ENCODE results near the gene NEK5. TPM values are rescaled to one million over a fixed set of nuclear protein-coding genes. Genes with fewer than 3 reads are reported as not detected.

The NEK5 gene
- total RNA-seq, 2 experiments from 2014 or later: 0.22 TPM; not detected in 1

DNA sequence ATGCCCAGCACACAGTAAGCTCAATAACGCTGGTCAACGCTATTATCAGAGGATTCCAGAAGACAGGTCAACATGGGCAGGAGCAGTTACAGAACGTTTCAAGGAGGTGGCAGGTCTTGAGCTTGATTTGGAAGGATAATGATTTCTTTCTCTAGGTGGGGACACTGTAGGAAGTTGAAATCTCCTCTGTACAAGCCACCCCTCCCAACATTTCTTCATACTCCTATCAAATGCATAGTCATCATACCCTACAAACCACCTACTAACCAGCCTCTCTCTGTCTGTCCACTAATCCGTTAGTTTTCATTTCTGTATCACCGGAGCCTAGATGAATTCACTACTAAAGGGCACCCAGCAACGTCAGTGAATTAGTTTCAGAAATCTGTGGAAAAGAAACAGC is 118.9 kb downstream of the NEK5 start:
- Histone ChIP-seq H3K36me3 (ENCODE audit: insufficient read depth, low read length) (0 out of 2 replicates have a peak, but pooled peaks cover under 1% of the 10 kb centered on the region), H3K9me2 (ENCODE audit: insufficient read depth, low read length) (no peaks in the 10 kb centered on the region), H3K79me2 (ENCODE audit: insufficient read depth, low read depth, low read length) (peaks cover 27% of the 10 kb centered on the region), H2AFZ (ENCODE audit: low read length) (no peak overlapping the region), H3K27ac (ENCODE audit: low read depth, low read length, poor library complexity, severe bottlenecking) (no peak overlapping the region), H3K4me1 (ENCODE audit: insufficient read depth, low read length, poor library complexity, severe bottlenecking) (peaks cover 16% of the 10 kb centered on the region), H3K4me2 (ENCODE audit: low read length) (no peak overlapping the region), H3K9me3 (ENCODE audit: low read length) (no peaks in the 10 kb centered on the region), H4K20me1 (ENCODE audit: insufficient read depth, low read length) (0 out of 2 replicates have a peak, but pooled peaks cover 4% of the 10 kb centered on the region), H3K4me3 (ENCODE audit: low read depth, low read length, poor library complexity, severe bottlenecking) (no peak overlapping the region)
- intact Hi-C loops (cut with micrococcal nuclease; ENCODE audit: unreplicated experiment): loop anchor here (5.0 kb wide), 2 partner anchors 187 to 642 kb away; partner anchors contain the start of gene SUGT1
- BruUV-seq (replicated peaks): no TSS peak
- CTCF ChIA-PET (ENCODE audit: unreplicated experiment): no interaction called here
- TF ChIP-seq EZH2phosphoT487 (IDR thresholded peaks at IDR 0.05; ENCODE audit: borderline replicate concordance, low read depth, low read length) (no peak), CTCF (conservative IDR thresholded peaks at IDR 0.05; ENCODE audit: low read length) (no peak)
- no peak for DNase-seq (ENCODE audit: low spot score)
- POLR2A ChIA-PET: no interaction called here

- Histone ChIP-seq H3K4me2 (ENCODE audit: low read length) (no peak overlapping the region), H3K4me3 (ENCODE audit: low read depth, low read length, poor library complexity, severe bottlenecking) (no peak overlapping the region), H3K79me2 (ENCODE audit: insufficient read depth, low read depth, low read length) (no peaks in the 10 kb centered on the region), H4K20me1 (ENCODE audit: insufficient read depth, low read length) (no peaks in the 10 kb centered on the region), H2AFZ (ENCODE audit: low read length) (no peak overlapping the region), H3K9me3 (ENCODE audit: low read length) (no peaks in the 10 kb centered on the region), H3K9me2 (ENCODE audit: insufficient read depth, low read length) (no peaks in the 10 kb centered on the region), H3K27ac (ENCODE audit: low read depth, low read length, poor library complexity, severe bottlenecking) (no peak overlapping the region), H3K4me1 (ENCODE audit: insufficient read depth, low read length, poor library complexity, severe bottlenecking) (peaks cover 8% of the 10 kb centered on the region), H3K36me3 (ENCODE audit: insufficient read depth, low read length) (no peaks in the 10 kb centered on the region)
- BruUV-seq (replicated peaks): no TSS peak
- CTCF ChIA-PET (ENCODE audit: unreplicated experiment): no interaction called here
- TF ChIP-seq CTCF (conservative IDR thresholded peaks at IDR 0.05; ENCODE audit: low read length): no peak
- intact Hi-C loops (cut with micrococcal nuclease; ENCODE audit: unreplicated experiment): no loop called here
- DNase-seq (ENCODE audit: low spot score): no peak
- POLR2A ChIA-PET: no interaction called here
Observed at GRCh38 chr13:52006523-52007245, 122.2 kb downstream of the NEK5 start.

- no peaks in the 10 kb centered on the region for H4K20me1 ChIP-seq (ENCODE audit: insufficient read depth, low read length)
- TF ChIP-seq EZH2phosphoT487 (IDR thresholded peaks at IDR 0.05; ENCODE audit: borderline replicate concordance, low read depth, low read length) (no peak), CTCF (conservative IDR thresholded peaks at IDR 0.05; ENCODE audit: low read length) (no peak)
- no TSS peak for BruUV-seq (replicated peaks)
- H3K27ac ChIP-seq (ENCODE audit: low read depth, low read length, poor library complexity, severe bottlenecking): no peak overlapping the region
- H3K4me1 ChIP-seq (ENCODE audit: insufficient read depth, low read length, poor library complexity, severe bottlenecking): peaks cover 2% of the 10 kb centered on the region
- H3K36me3 ChIP-seq (ENCODE audit: insufficient read depth, low read length): no peaks in the 10 kb centered on the region
- H3K4me3 ChIP-seq (ENCODE audit: low read depth, low read length, poor library complexity, severe bottlenecking): no peak overlapping the region
- DNase-seq (ENCODE audit: low spot score): no peak
- H3K4me2 ChIP-seq (ENCODE audit: low read length): no peak overlapping the region
- CTCF ChIA-PET (ENCODE audit: unreplicated experiment): no interaction called here
- no peaks in the 10 kb centered on the region for H3K9me2 ChIP-seq (ENCODE audit: insufficient read depth, low read length)
- intact Hi-C loops (cut with micrococcal nuclease; ENCODE audit: unreplicated experiment): no loop called here
- H2AFZ ChIP-seq (ENCODE audit: low read length): no peak overlapping the region
- no peaks in the 10 kb centered on the region for H3K9me3 ChIP-seq (ENCODE audit: low read length)
- no peaks in the 10 kb centered on the region for H3K79me2 ChIP-seq (ENCODE audit: insufficient read depth, low read depth, low read length)
- POLR2A ChIA-PET: no interaction called here
Observed at GRCh38 chr13:52005841-52006522, 122.9 kb downstream of the NEK5 start.

All from OCI-LY7 (cell line).